SKM-1 (cell line): ENCODE measurements around the gene GRK5.
A peak's percentile ranks its signal among the peaks of the same experiment; 100 is the strongest.
"Not testable (repeated sequence)": the region's sequence is repeated elsewhere in the genome, so short reads cannot be mapped to it uniquely, and the experiment has no call there.

ENCODE experiments used
- DNase-seq: peaks from one replicate; lab custom pipeline; 2025; ENCODE audit not compliant: unreplicated experiment; lab: John Stamatoyannopoulos, UW

The GRK5 gene

DNA sequence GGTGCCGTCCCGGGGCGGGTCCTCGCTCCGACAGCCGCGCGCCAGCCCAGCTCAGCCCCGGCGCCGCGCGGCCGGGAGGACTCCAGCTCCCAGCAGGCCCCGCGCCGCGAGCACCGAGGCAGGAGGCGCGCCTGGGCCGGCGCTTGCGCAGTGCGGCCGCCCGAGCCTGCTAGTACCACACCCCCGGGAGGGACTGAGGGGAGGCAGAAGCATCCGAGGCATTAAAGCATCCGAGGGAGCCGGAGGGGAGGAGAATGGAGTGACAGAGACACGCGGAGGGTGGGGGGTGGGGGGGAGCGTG is at the start of gene GRK5:
GRK5 (plus strand) TSS at position 206 of the 301 bp plus-strand sequence. CDS start 347 bp downstream, outside the sequence.
- DNase-seq = peak; percentile 67

- no peak for DNase-seq
These were observed 48.0 kb upstream of the GRK5 start for GRCh38 chr10:119159332-119159731.

DNA sequence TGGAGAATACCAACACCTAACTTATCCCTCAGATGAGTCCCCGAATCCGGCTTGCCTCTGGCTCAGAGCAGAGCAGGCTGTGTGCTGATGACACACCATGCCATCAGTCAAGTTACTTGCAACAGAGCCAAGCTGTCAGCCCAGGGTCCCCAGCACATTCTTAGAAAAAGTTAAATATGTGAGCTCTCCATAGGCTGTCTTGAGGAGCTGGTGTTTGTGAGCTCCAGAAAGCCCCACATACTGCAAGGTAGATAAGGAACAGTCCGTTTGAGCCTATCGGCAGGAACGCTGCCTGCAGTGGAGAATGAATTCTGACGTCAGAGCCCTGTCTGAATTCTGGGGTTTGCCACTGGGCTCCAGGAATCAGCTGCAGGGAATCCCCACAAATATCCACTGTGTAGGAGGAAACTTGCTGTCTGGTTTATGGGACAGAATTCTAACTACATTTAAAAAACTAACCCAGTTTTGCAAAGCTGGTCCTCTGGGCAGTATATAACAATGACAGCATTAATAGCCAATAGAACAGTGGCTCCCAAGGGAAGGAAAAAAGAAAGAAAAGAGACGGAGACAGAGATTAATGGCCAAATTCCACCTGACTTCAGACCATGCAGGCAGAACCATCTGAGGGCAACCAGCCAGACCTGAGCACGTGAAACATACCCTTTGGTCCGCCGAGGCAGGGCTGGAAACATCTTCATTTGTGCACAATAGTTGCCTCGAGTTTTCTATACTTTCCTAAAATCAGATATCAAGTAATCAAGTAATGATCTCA is 45.5 kb upstream of the GRK5 start:
- no peak for DNase-seq

- no peak for DNase-seq
These were observed 44.8 kb upstream of the GRK5 start for GRCh38 chr10:119162452-119163092.

GRCh38 chr10:119165171-119166117 is 41.9 kb upstream of the GRK5 start, which contains the start of gene SFXN4:
TSS of gene SFXN4 (minus strand) at chr10:119165714. CDS start at chr10:119165647, 67 bp downstream.
- DNase-seq = peak; percentile 81

GRCh38 chr10:119166118-119166500 is 41.3 kb upstream of the GRK5 start:
- DNase-seq = no peak

- DNase-seq = no peak
These were observed 40.8 kb upstream of the GRK5 start for GRCh38 chr10:119166564-119166963.

GRCh38 chr10:119167041-119167440 is 40.3 kb upstream of the GRK5 start:
- no peak for DNase-seq

DNA sequence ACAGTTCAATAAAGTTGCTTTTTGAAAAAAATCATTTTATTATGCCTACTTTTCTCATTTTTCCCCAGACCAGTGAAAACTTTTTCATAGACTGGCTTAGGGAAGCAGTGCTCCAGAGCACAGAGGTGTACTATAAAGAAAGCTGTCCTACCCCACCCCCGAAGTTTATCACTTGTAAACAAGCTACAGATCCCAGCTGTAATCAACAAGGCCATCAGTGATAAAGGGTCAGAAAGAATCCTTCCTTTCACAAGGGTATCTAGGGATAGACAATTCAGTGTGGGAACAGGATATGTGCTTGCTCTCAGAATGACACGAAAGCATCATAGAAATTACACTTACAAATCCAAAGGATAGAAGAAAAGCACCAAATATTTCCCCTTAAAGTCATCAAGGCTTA is 33.3 kb upstream of the GRK5 start:
- DNase-seq = no peak

GRCh38 chr10:119176166-119176565 is 31.2 kb upstream of the GRK5 start:
- DNase-seq = no peak

GRCh38 chr10:119177708-119178371 is 29.5 kb upstream of the GRK5 start:
- no peak for DNase-seq

DNA sequence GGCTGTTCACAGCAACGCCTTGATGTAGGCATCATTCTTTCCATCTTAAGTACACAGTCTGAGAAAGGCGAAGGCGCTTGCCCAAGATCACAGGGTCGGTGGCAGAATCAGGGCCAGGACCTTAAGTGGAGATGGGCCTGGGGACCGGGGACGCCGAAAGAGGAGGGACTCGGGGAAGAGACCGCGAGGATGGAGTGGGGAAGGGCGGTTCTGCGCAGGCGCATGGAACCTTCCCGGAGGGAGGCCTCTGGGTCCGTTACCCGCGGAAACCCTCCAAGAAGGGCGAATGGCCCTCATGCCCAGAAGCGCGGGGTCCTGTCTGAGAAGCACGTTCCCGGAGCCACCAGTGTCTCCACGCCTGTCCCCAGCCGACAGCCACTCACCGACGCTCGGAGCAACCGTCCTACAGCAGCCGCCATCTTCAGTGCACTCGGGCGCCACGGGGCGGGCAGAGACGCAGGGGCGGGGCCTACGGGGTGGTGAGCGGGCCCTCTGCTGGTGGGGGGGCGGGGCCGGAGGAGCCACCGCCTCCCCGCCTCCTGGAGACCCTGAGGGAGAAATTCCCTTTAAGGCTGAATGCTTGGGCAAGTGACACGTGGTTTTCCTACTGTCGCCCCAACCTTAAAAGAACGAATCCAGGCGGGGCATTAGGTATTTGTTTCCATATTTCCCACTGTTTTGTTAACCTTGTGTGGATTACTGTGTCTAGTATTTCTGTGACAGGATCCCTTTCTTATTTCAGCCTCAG is 28.8 kb upstream of the GRK5 start, which contains the start of gene PRDX3:
PRDX3 (minus strand) TSS at position 441 of the 748 bp plus-strand sequence; CDS start at position 419, 22 bp downstream.
- peak; percentile 79 for DNase-seq

GRCh38 chr10:119180850-119181400 is 26.4 kb upstream of the GRK5 start:
- DNase-seq = not testable (repeated sequence)

GRCh38 chr10:119183664-119184412 is 23.5 kb upstream of the GRK5 start:
- DNase-seq = no peak

DNA sequence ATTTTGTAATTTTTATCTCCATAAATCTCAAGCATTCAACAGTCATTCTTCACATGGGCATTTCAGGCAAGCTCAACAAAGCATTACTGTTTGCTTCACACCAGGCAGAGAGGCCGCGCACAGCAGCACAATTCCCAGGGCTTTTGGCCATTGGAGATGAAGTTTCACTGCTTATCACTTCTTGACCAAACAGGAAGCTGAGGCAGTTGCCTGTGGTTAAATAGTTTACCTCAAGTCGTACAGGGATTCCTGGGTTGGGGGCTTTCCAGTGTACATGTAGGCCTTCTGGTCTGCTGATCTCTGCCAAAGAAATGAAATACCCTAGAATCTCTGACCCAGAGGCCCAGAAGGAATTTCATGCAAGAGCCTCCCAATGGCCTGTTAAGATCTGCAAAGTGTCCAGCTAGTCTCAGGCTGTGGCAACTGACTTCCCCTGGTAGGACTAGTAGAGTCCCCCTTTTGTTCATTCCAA is 17.5 kb upstream of the GRK5 start:
- DNase-seq = no peak

DNA sequence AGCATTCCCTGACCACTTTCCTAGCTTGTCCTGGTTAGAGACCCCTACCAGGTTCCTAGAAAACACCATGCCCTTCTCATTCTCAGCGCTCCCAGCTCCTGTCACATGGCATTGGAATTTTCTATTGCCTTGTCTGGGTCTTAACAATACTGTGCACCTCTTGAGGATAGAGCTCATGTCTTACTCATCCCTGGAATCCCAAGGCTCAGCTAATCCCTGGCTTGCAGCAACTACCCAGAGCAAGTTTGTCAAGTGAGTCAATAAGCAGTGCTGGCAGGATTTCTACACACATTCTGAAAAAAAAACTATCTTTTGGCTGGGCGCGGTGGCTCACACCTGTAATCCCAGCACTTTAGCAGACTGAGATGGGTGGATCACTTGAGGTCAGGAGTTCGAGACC is 17.0 kb upstream of the GRK5 start:
- no peak for DNase-seq

DNA sequence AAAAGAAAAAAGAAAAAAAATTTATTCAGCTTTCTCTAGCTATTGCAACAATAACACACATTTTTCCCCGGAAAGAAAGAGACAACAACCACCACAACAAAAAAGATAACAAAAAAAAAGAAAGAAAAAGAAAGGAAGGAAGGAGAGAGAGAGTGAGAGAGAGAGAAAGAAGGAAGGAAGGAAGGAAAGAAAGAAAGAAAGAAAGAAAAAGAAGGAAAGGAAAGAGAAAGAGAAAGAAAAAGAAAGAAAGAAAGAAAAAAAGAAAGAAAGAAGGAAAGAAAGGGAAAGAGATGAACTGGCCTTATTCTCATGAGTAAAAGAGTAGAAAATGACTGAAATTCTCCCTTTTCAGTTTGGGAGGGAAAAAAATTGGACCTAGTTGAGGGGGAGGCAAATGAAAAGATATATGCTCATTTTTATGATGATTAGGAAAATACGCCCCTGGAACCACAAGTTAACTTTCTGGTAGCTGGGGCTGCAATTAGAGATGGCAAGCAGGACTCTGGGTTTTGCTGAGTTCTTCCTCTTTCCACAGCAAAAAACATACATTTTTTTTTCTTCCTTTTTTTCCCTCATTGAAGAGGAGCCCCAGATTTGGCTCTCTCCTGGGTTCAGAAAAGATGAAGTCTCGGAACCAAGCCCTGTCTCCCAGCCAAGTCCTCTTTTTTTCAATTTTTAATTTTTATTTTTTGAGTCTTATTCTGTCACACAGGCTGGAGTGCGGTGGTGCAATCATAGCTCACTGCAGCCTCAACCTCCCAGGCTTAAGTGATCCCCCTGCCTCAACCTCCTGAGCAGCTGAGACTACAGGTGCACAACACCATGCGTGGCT is 16.2 kb upstream of the GRK5 start:
- peak; percentile 36 for DNase-seq

- no peak for DNase-seq
These were observed 15.5 kb upstream of the GRK5 start for GRCh38 chr10:119191881-119192280.
